ENCODE results near the gene S100A1. TPM values are rescaled to one million over a fixed set of nuclear protein-coding genes. Genes with fewer than 3 reads are reported as not detected.

S100A1 gene
- total RNA-seq, 1 experiment from 2014 or later = not detected

DNA sequence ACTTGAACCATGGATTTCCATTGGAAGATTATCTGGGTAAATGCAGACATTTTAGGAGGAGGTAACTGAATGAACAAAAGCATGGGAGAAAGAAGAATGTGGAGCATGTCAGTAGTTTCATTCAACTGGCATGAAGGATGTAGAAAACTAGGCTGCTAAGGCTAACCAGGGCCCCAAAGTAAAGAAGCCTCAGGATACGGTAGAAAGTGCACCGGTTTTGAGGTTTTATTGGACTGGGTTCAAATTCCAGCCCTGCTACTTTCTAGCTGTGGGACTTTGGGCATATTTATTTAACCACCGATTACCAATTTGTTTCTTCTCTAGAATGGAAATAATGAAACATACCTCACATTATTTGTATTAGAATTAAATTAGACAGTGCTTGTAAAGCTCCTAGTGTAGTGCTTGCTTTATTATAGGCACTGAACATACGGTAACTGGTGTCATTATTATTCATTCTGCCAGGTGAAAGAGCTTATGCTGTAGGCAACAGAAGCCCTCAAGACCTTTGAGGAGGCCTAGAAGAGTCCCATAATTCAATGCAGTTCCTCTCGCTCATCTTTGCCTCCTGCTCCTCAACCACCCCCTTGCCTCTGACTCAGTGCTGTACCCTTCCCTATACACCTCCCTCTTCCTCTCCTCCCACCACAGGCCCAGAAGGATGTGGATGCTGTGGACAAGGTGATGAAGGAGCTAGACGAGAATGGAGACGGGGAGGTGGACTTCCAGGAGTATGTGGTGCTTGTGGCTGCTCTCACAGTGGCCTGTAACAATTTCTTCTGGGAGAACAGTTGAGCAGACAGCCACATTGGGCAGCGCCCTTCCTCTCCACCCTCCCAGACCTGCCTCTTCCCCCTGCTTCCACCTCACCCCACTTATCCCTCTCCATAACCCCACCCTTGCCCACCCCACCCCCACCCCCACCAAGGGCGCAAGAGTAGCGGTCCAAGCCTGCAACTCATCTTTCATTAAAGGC is 3.1 kb downstream of the S100A1 start:
- Mint-ChIP-seq H3K27ac (ENCODE audit: low read depth, unreplicated experiment) (no peak overlapping the region), H3K9me3 (ENCODE audit: unreplicated experiment) (no peaks in the 10 kb centered on the region), H3K4me3 (ENCODE audit: unreplicated experiment) (no peak overlapping the region), H3K36me3 (ENCODE audit: insufficient read depth, unreplicated experiment) (peaks cover 32% of the 10 kb centered on the region), H3K27me3 (ENCODE audit: insufficient read depth, unreplicated experiment) (no peaks in the 10 kb centered on the region), H3K4me1 (ENCODE audit: insufficient read depth, unreplicated experiment) (peaks cover 33% of the 10 kb centered on the region)
- DNase-seq (ENCODE audit: unreplicated experiment) = no peak
- ChIA-PET POLR2A (interaction anchor here (0.6 to 46.1 kb wide), 3 partner anchors 16 to 126 kb away, joined by 4 to 1272 read pairs (median 9); partner anchors contain the start of genes S100A1, S100A13, S100A14 and S100A16), CTCF (interaction anchor here (0.5 to 9.3 kb wide), 8 partner anchors 16 to 138 kb away, joined by 3 to 195 read pairs (median 4); partner anchors contain the start of genes S100A14 and S100A16)
- no TSS peak for BruUV-seq (replicated peaks)
- intact Hi-C loops (cut with micrococcal nuclease) = no loop called here
- TF ChIP-seq, protein P1, sequence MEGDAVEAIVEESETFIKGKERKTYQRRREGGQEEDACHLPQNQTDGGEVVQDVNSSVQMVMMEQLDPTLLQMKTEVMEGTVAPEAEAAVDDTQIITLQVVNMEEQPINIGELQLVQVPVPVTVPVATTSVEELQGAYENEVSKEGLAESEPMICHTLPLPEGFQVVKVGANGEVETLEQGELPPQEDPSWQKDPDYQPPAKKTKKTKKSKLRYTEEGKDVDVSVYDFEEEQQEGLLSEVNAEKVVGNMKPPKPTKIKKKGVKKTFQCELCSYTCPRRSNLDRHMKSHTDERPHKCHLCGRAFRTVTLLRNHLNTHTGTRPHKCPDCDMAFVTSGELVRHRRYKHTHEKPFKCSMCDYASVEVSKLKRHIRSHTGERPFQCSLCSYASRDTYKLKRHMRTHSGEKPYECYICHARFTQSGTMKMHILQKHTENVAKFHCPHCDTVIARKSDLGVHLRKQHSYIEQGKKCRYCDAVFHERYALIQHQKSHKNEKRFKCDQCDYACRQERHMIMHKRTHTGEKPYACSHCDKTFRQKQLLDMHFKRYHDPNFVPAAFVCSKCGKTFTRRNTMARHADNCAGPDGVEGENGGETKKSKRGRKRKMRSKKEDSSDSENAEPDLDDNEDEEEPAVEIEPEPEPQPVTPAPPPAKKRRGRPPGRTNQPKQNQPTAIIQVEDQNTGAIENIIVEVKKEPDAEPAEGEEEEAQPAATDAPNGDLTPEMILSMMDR (IDR thresholded peaks at IDR 0.05; ENCODE audit: unreplicated experiment) = no peak

- H3K27me3 Mint-ChIP-seq (ENCODE audit: insufficient read depth, unreplicated experiment) = no peaks in the 10 kb centered on the region
- intact Hi-C loops (cut with micrococcal nuclease) = no loop called here
These were observed 5.0 kb downstream of the S100A1 start for GRCh38 chr1:153633161-153633753.

DNA sequence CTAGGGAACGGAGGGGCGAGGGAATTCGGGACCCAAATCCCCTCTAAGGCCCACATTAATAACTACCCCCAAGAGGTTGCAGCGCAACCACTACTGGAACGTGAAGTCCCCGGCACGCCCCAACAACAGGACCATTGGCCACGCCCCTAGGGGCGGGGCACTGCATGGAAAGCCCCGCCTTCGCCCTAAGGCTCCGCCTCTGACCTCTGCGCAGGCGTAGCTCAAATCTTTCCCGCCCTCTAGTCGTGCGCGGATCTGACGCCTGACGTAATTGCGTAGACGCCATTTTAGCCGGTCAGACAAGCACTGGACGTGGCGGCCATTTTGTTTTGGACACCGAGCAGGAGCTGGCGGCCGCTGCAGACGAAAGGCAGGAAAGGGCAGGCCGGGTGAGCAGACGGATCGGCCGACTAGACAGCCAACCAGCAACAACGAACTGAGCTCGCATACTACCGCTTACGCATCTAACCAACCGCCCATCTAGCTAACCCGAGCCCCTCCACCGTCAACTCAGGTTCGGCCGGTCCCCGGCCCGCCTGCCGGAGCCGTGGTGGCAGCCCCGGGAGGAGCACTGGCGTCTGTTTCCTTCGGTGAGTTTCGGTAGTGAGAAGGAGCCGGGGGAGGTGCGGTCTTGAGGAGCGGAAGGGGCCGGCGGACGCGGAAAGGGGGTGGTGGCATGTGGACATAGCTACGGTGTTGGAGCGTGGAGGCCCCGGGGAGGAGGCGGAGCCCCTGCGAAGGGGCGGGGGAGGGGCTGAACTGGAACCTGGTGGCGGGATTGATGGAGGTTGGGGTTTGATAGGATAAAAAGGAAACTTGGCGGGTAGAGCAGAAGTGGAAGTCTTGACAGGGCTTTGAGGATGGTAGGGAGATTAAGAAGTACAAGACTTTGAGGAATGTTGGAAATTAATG is 5.8 kb downstream of the S100A1 start, which contains the start of gene CHTOP:
Gene CHTOP (plus strand): TSS at position 313 of the 912 bp plus-strand sequence. CDS start 2,523 bp downstream, outside the sequence.
- TSS peak; percentile 85 for BruUV-seq (replicated peaks)
- intact Hi-C loops (cut with micrococcal nuclease) = loop anchor here (1.0 kb wide), 2 partner anchors 21 to 37 kb away; partner anchors contain the start of gene S100A16
- Mint-ChIP-seq H3K4me1 (ENCODE audit: insufficient read depth, unreplicated experiment) (peaks cover 32% of the 10 kb centered on the region), H3K27me3 (ENCODE audit: insufficient read depth, unreplicated experiment) (no peaks in the 10 kb centered on the region), H3K36me3 (ENCODE audit: insufficient read depth, unreplicated experiment) (peaks cover 52% of the 10 kb centered on the region), H3K27ac (ENCODE audit: low read depth, unreplicated experiment) (peak within 1 kb of the TSS; percentile 100), H3K9me3 (ENCODE audit: unreplicated experiment) (no peaks in the 10 kb centered on the region), H3K4me3 (ENCODE audit: unreplicated experiment) (peak within 1 kb of the TSS; percentile 97)
- CTCF ChIA-PET = interaction anchor here (0.6 to 2.7 kb wide), 23 partner anchors 9 to 286 kb away, joined by 3 to 28 read pairs (median 4); partner anchors contain the start of genes NPR1, S100A14 and S100A16
- POLR2A ChIA-PET = interaction anchor here (0.6 to 46.1 kb wide), 40 partner anchors 12 to 1216 kb away, joined by 3 to 1272 read pairs (median 6); partner anchors contain the start of genes CRTC2, ILF2, INTS3 and JTB
- peak; percentile 99 for DNase-seq (ENCODE audit: unreplicated experiment)
- TF ChIP-seq, protein P1 (IDR thresholded peaks at IDR 0.05; ENCODE audit: unreplicated experiment) = no peak

More at GRCh38 chr1:153633161-153633753, 5.0 kb downstream of the S100A1 start:
- Mint-ChIP-seq H3K9me3 (ENCODE audit: unreplicated experiment) (no peaks in the 10 kb centered on the region), H3K4me3 (ENCODE audit: unreplicated experiment) (peak overlapping the region; percentile 97), H3K27ac (ENCODE audit: low read depth, unreplicated experiment) (peak overlapping the region; percentile 100), H3K4me1 (ENCODE audit: insufficient read depth, unreplicated experiment) (peaks cover 32% of the 10 kb centered on the region), H3K36me3 (ENCODE audit: insufficient read depth, unreplicated experiment) (peaks cover 44% of the 10 kb centered on the region)
- CTCF ChIA-PET = interaction anchor here (0.6 to 2.7 kb wide), 12 partner anchors 11 to 138 kb away, joined by 3 to 28 read pairs (median 4); partner anchors contain the start of gene S100A16
- TF ChIP-seq, protein P1 (IDR thresholded peaks at IDR 0.05; ENCODE audit: unreplicated experiment) = no peak
- no peak for DNase-seq (ENCODE audit: unreplicated experiment)
- no TSS peak for BruUV-seq (replicated peaks)
- POLR2A ChIA-PET = interaction anchor here (0.7 to 46.1 kb wide), 33 partner anchors 13 to 1217 kb away, joined by 3 to 1272 read pairs (median 8); partner anchors contain the start of genes CRTC2, ILF2, INTS3 and JTB
